GM11168 (cell line): ENCODE results near the gene WBP11.

Source experiments
- in situ Hi-C: fragments of 300-500 bp; cut with MboI; formaldehyde crosslinking; loops from one replicate; pipeline ENCODE4 v1.12.0; 2022; ENCODE audit warnings: low sequenced_read_pairs; ENCODE audit not compliant: unreplicated experiment

Gene WBP11

DNA sequence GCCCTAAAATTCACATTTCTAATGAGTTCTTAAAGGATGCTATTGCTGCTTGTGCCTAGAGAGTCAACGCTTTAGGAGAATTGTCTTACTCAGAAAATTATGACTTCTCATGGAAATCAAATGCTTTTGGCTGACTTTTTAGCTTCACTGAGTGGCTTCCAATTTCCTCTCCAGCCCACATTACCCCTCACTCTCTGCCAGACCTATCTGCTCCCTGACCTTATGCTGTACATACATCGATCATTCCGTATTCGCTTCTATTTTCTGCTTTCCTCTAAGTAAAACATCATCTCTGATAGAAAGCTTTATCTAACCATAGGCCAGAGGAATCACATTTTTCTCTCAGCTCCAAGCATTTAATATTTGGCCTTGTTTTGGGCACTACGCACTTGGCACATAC is 23.2 kb upstream of the WBP11 start:
- in situ Hi-C loops = no loop called here

DNA sequence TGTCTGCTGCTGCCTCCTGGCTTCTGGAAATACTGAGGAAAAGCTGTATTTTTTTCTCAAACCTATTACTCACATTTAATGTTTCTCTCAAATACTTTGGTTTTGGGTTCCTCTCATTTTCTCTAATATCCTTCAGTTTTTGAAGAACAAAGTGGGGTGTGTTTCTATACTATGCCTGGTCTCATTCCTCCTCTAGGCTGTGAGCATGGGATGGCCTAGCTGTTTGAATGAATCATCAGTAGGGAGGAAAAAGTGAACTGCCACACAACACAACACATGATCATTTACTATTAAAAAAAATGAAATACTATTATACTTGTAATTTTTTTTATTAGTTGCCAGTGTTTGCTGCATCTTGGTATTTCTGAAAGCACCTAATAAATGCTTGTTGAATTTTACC is 22.0 kb upstream of the WBP11 start:
- in situ Hi-C loops = no loop called here

DNA sequence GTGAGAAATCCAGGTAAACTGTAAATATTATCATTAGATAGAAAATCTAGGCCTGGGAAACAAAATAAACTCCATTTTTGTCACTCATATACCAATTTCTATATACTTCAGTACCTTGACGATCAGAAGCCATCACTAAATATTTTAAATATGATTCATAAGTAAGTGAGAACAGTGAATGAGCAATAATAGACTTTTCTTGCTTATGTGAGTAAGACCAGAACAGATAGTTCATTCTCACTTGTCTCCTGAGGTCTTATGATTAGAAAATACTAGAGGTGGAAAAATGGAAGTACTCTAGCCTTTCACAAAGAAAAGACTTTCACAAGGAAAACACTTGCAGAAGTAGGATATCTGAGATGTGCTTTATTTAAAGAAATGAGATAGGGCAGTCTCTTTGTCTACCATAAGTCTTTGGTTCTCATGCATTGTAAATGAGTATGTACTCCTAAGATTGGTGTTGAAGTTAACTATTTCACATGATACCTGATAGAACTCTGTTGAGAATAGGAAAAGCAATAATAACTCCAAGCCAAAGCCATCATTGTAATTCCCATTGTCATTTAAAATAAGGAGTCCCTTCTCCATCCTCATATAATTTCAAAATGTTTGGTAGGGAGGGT is 20.8 kb upstream of the WBP11 start:
- in situ Hi-C loops = no loop called here

DNA sequence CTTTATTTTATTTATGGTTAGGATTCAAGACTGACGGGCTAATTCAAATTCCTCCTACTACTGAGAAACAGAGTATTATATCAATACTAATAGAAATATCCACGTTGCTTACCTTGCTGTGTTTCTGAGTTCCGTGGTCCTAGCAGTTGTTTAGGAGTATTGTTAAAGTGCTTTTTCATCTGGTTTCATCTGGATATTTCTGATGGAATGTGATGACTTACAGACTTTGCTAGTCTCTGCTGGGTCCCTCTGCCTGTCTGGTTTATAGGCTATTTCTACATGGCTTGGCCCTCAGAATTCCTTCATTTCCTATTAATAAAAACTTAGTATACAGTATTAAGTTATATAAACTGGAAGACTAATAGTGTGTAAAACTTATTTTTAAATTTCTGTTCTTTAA is 10.7 kb upstream of the WBP11 start, which contains the start of gene SMCO3:
TSS of gene SMCO3 (minus strand) at position 169 of the 400 bp plus-strand sequence. CDS start 7,502 bp downstream, outside the sequence.
- in situ Hi-C loops = no loop called here

DNA sequence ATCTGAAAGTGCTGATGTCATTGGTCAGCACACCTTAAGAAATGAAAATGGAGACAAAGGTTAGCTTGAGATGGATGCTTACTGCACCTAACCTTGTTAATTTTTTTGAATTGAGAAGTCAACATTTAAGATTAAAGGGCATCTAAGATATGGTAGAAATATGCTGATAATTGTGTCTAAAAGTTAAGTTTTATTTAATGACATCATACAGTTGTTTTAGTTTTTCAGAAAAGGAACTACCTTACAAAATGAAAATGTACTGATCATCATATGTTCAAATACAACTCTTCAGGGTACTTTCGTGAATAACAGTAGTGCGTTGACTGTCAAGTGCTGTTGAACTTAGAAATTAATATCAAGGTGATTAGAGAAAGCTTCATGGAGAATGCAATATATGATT is 8.2 kb upstream of the WBP11 start:
- in situ Hi-C loops = no loop called here

DNA sequence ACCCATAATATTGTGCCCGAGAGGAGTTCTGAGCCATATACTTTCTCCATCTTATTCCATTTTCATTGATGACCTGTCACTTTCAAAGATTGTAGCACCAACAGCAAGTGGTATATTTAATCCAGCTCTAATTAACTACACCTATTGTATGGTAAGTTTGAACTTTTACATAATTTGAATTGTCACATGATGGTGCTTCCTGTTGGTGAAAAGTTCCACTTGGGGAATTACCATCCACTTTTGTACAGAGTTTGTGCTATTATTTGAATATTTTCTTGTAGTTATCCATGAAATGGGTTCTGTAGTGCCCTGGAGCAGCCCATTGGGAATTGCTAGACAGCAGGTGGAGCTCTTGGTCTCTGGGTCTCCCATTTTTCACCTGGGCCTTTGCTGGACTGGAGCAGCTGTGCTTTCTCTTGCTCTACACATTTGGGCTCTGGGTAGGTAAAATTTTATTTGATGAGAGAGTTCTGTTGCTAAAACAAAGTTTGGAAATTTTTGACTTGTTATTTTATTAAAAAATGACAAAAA is 7.7 kb upstream of the WBP11 start:
- in situ Hi-C loops = no loop called here

DNA sequence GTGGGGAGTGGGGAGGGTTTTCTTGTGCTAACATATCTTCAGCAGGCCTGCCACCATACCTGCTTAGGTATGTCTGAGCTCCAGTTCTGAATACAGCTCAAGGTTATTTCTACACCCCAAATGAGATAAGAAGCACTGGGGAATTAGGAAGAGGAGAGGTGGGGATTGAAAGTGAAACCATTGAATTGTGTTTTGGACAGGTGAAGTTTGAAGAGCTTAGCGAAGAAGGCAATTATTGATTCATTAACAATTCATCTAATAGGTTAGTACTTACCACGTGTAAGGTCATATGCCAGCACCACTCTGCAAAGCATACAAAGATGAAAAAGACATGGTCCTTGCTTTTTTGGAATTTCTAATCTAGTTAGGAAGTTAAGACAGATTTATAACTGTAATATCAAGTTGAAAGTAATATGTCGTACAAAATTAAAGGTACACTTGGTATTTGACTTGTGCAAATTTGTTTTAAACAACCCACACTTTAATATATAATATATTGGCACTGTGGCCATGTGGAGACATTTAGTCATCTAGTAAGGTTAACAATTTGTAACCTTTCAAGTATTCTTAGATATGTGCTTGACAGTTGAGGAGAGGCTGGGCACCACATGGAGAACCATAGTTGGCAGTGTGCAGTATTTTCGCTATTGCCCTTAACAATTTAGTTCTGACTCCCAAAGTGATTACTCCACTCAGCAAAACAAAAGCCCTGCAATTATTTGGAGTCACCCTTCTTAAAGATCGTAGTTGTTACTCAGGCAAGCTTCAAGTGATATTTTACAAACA is 7.1 kb upstream of the WBP11 start:
- in situ Hi-C loops = no loop called here

DNA sequence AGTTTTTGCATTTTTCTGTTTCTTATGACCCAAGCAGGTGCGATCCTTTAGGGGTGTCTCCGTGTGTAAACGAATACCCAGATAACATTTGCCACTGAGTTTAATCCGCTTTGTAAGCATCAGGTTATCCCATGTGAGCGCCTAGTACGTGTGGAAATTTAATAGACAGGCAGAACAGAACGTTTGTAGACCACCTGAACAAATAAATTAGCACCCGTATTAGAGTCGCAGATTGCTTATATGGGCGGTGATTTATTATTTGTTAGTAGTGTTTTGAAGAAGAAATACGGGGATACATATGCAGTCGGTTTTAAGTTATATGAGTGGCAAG is 517 bp upstream of the WBP11 start:
- in situ Hi-C loops = no loop called here

DNA sequence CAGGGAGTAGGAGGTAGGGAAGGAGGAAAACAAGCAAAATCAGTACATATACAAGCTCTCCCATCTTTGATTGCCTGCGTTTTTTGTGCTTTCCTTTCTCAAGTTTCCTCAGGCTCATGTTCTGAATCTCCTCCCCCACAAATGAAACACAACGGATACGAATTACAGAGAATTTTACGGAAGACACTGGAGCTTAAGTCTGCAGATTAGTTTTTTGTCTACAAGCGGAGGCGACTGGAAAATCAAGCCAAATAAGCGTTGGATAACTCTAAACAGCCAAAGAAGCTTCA is 612 bp downstream of the WBP11 start:
- in situ Hi-C loops = no loop called here

DNA sequence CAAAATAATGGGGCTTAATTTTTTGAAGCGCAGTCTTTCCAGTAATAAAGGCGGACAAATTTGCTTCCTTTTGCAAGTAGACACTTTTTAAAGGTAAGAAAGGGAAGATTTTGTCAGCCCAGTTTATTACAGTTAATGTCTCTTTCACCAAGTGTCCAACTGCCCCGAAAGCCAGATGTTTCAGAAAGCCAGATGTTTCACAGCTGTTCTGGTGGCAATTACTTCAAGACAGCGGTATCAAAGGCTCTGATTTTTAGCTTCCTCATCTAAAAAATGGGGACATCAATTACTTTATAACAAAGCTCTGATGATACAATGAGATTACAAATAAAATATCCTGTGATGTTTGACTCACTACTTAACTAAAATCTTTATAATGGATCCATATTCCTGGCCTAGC is 1.0 kb downstream of the WBP11 start:
- in situ Hi-C loops = no loop called here

DNA sequence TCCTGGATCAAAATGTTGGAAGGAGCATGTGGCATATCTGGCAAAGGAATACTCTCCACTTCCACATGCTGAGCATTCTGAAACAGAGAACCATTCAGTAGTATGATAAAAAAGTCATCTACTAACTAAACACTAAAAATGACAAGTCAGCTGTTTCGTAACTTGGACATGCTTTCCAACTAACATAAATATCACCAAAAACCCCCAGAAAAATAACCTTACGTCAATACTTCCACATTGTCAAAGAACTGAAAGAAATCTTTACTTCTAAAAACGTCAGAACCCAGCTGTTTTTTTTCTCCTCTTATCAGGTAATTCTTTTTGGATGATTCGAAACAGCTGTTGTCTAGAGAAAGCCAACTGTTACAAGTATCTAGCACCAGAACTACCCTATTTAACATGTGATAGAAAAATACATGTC is 8.2 kb downstream of the WBP11 start:
- in situ Hi-C loops = no loop called here

DNA sequence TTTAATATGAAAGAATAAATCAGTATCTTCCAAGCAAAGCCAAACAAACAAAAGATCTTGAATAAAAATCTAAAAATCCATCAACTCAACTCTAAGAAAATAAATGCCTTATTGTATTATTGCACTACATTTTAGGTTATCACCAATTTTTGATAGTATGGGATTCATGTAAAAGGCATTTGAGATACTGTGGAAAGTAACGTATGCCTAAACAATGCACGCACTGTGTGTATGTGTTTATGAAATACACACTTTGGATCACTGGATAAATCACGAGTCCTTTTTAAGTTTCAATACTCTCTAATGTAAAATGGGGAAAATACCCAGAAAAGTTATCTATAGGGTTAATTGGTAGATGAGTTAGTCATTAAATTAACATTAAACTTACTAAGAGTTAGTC is 17.7 kb downstream of the WBP11 start:
- in situ Hi-C loops = no loop called here

DNA sequence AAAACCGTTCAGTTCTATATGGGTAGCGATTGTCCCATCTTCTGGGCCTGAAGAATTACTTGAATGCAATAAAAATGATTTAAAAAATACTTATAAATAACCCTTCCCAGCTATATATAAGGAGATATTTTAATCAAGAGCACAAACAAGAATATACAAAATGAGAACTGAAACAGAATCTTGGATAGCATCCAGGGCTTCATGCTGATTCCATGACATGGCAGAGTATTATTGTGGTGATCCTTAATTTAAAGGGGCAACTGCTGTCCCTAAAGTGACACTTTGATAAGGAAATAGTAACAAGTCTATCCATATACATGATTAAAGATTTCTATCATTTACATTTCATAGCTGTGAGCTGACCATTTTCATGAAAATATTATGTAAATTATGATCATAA is 18.8 kb downstream of the WBP11 start:
- in situ Hi-C loops = no loop called here

DNA sequence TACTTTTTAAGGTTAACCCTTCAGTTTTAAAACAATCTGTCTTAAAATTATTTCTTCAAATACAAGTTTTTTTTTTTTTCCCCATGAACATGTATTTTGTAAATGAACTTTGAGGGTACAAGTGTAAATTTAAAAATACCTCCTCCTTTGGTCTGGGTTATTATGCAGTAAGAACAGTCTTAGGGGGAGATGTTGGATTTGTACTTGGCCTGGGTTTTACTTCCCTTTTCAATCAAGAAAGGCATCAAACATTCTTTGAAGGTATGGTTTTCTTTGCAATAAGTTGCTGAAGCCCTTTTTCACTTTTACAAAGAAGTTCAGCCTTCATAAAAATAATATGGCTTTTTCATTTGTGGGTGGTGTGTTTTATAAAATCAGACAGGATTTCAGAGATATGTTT is 20.5 kb downstream of the WBP11 start:
- in situ Hi-C loops = no loop called here

DNA sequence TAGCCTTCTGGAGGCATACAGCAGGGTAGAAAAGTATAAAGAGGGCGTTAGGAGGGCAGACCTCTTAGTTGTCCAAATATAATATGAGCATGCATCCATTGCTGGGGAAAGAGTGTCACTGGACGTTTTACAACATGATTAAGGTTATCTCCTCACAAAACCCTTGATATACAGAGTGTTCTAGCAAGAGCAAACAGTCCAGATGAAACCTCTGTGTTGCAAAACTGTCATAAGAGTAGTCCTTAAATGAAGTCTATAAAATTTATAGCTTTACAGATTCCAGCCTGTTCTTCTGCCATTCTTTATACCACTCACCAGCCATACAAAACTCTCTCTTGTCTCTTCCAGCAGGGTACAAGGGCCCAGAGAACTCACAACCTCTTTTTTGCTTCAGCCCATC is 21.7 kb downstream of the WBP11 start:
- in situ Hi-C loops = no loop called here

DNA sequence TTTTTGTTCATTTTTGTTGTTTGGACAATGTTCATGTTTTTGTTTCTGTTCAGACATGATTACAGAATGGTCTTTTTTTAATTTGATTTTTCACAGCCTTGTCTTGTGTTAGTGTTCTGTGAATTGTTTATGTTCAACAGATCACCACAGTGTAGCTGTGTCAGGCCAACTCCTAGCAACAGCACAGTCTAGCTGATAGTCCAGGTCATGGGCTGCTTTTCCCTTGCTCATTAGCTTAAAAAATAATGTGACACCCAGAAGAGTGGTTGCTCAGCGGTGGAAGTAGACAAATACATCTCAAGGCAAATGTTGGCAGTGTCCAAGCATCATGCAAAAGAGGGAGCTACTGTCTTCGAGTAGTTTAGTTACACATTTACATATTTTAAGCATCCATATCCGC is 22.4 kb downstream of the WBP11 start:
- in situ Hi-C loops = no loop called here

DNA sequence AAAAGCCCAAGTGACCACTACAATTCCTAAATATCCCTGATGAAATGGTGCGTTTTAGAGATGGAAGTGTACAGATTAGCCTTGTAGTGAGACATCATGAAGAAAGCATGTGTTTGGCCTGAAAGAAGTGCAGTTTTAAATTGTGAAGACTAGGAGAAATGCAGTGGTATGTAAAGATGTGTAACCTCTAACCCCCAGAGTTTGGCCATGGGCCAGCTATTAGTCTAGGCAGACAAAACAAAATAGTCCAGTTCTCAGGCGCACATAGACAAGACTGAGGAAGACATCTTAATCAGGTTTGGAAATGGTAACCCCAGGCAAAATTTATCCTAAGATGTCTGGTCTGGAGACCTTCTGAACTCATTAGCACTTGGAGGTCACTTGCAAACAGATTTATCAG is 23.4 kb downstream of the WBP11 start:
- in situ Hi-C loops = no loop called here

DNA sequence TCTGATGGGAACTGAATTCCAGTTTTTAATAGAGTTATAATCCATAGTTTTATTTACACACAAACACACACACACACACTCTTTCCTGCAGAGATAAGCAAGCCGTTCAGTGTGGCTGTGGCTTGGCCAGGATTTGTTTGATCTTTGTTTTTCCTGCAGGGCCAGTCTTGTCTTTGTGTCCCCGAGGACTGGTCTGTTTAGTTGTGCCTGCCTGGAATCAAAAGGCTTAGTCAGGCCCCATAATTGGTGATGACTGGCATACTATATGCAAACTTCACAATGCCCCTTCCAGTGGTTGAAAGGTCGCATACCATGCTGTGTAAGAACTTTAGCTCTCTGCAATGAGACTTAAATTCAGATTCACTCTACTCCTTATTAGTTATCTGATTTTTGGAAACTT is 26.0 kb downstream of the WBP11 start:
- in situ Hi-C loops = no loop called here

DNA sequence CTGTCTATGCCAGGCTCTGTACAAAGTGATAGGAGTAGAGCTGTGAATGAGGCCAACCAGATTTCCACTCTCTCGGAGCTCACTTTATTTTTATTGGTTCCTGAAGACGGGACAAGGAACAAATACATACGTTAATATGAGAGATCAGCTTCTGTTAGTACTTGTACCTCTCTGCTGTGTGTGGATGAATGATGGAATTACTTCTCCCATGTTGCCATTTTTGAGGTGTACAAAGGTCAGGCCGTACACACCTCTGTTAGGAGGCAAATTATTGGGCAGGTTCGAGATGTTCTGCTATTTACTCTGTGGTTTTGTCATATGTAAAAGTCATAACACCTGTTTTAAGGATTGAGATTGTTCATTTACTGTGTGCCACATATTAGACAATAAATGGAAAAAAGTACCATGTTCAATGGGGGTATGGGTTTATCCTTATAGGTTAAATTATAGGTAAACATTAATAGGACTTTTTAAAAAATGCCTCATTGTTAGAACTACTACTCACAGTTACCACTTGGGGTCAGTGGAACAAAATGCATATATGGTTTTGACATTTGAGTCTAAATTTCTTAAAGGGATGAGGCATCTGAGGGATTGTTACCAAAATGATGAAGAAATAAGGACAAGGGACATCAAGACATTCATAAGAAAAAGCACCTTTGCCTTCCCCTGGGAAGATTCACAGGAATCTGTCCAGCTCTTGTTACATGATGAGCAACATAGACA is 26.9 kb downstream of the WBP11 start:
- in situ Hi-C loops = no loop called here

DNA sequence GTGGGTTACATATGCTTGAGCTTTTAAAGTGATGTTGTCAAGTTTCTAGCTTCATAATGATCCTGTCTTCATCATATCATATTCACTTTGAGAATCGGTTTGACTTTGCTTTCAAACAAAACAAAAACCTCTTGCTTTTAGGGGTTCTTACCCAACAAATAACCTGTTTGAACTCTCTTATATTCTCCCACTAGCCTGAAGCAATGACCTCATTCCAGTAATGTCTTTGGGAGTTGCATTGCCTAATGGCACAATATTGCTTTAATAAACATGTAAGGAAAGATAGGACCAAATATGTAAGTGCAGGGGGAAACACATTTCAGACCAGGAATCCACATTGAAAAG is 27.7 kb downstream of the WBP11 start:
- in situ Hi-C loops = no loop called here

DNA sequence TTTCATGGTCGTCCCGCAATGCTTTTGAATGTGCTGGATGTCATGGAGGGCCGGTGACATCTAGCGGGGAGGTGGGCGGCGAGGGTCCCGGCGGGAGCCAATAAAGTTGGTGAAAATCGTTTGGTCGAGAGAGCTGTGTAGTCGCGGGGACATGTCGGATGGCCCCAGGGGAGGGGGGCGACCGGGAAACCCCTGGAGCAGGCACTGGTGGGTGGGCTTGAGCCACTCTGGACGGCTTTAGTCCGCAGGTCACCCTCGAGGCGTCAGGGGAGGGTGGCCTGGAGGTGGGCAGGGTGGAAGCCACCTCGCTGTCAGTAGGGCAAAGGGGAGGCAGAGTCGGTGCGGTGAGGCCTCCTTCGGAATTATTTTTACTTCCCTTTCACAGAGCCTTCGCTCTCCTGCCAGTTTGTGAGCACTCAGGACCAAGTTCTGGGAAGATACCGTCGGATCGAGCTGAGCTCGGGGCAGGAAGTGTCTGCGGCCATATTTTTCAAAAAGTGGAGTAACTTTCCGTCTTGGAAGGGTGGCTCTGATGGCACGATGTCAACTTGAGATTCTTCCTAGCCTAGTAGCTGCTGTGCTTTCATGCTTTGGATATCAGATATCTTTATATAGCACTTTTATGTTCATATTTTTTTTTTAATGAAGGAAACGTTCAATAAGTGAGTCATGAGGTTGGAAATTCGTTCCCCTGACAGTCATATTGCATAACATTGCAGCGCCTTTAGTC is 28.2 kb downstream of the WBP11 start:
- in situ Hi-C loops = no loop called here
